ENCODE results near the gene METAP1D. TPM values are rescaled to one million over a fixed set of nuclear protein-coding genes. Genes with fewer than 3 reads are reported as not detected.

The METAP1D gene
- total RNA-seq, 1 donor from 2014 or later = 6.7 TPM

DNA sequence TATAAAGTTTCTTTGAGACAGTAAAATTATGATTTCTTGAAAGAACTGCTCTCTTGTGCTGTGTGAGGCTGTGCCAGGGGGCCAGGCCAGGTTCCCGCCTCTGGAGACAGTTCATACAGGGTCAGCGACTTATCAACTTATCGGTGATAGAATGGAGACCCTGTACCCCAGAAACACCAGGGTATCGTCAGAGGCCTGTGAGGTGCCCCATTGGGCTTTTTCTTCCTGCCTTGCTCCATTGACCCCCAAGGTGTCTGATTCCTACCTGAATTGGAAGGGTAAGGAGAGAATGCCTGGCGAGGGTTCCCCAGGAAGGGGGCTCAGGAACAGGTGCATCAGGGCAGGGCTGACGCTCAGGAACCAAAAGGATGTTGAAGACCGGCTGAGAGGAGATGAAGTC, 89.9 kb downstream of the METAP1D start:
- Histone ChIP-seq H3K36me3 (no peaks in the 10 kb centered on the region), H3K9me3 (replicated peaks) (no peaks in the 10 kb centered on the region), H3K4me3 (no peak overlapping the region), H3K4me1 (peaks cover 37% of the 10 kb centered on the region), H3K27me3 (ENCODE audit: low read depth) (peaks cover 100% of the 10 kb centered on the region), H3K27ac (replicated peaks) (no peak overlapping the region)
- intact Hi-C loops (cut with micrococcal nuclease) = no loop called here
- TF ChIP-seq, protein P1, sequence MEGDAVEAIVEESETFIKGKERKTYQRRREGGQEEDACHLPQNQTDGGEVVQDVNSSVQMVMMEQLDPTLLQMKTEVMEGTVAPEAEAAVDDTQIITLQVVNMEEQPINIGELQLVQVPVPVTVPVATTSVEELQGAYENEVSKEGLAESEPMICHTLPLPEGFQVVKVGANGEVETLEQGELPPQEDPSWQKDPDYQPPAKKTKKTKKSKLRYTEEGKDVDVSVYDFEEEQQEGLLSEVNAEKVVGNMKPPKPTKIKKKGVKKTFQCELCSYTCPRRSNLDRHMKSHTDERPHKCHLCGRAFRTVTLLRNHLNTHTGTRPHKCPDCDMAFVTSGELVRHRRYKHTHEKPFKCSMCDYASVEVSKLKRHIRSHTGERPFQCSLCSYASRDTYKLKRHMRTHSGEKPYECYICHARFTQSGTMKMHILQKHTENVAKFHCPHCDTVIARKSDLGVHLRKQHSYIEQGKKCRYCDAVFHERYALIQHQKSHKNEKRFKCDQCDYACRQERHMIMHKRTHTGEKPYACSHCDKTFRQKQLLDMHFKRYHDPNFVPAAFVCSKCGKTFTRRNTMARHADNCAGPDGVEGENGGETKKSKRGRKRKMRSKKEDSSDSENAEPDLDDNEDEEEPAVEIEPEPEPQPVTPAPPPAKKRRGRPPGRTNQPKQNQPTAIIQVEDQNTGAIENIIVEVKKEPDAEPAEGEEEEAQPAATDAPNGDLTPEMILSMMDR (IDR thresholded peaks at IDR 0.05; ENCODE audit: borderline replicate concordance) = no peak
- DNase-seq = no peak

DNA sequence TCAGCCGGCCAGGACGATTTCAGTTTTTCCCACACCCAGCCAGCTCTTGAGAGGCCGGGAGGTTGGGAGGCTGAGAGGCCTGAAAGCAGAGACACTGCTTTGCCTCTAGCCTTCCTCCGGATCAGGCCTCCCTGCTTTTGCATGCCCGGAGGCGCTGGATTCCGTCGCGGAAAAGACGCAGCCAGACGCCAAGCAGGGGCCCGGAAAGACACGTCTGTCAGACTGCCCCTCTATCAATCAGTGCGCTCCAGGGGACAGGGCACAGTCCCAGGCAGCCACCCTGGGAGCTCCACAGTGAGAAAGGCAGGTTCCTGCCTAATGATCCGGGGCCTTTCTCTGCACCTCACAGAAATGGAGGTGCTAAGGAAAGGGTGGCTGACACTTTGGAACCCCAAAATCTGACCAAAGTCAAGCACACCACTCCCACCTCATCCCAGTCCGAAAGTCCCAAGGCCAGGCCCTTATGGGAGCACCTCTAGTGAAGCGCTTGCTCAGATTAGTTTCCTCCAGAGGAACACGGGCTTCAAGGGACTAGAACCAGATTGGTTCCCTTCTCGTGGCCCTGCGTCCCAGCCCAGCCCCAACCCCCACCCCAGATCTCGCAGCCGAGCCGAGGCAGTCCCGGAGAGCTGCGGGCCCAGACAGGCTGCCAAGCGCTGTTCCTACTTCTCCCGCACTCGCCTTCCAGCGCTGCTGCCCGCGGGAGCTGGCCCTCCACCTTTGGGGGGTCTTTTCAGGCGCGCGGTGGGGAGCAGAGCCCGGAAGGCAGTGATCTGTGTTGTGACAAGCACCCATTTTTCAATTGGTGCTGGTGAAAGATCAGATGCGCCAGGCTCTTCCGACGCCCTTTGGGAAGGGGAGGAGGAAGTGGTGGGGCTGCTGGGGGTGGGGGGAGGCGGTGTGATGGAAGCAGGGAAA, 90.5 kb downstream of the METAP1D start:
- TF ChIP-seq, protein P1 (IDR thresholded peaks at IDR 0.05; ENCODE audit: borderline replicate concordance) = no peak
- peaks cover 37% of the 10 kb centered on the region for H3K4me1 ChIP-seq
- intact Hi-C loops (cut with micrococcal nuclease) = no loop called here
- no peaks in the 10 kb centered on the region for H3K36me3 ChIP-seq
- no peak for DNase-seq
- H3K9me3 ChIP-seq (replicated peaks) = no peaks in the 10 kb centered on the region
- no peak overlapping the region for H3K4me3 ChIP-seq
- peaks cover 100% of the 10 kb centered on the region for H3K27me3 ChIP-seq (ENCODE audit: low read depth)
- no peak overlapping the region for H3K27ac ChIP-seq (replicated peaks)

- H3K36me3 ChIP-seq = no peaks in the 10 kb centered on the region
- no peak overlapping the region for H3K4me3 ChIP-seq
- peaks cover 37% of the 10 kb centered on the region for H3K4me1 ChIP-seq
- H3K27ac ChIP-seq (replicated peaks) = no peak overlapping the region
- H3K9me3 ChIP-seq (replicated peaks) = no peaks in the 10 kb centered on the region
- H3K27me3 ChIP-seq (ENCODE audit: low read depth) = peaks cover 100% of the 10 kb centered on the region
- TF ChIP-seq, protein P1 (IDR thresholded peaks at IDR 0.05; ENCODE audit: borderline replicate concordance) = no peak
- intact Hi-C loops (cut with micrococcal nuclease) = no loop called here
- no peak for DNase-seq
Measured at GRCh38 chr2:172091000-172091641, 91.4 kb downstream of the METAP1D start.

- TF ChIP-seq, protein P1 (IDR thresholded peaks at IDR 0.05; ENCODE audit: borderline replicate concordance) = no peak
- Histone ChIP-seq H3K27me3 (ENCODE audit: low read depth) (peaks cover 100% of the 10 kb centered on the region), H3K36me3 (no peaks in the 10 kb centered on the region), H3K9me3 (replicated peaks) (no peaks in the 10 kb centered on the region), H3K4me1 (peaks cover 37% of the 10 kb centered on the region), H3K4me3 (no peak overlapping the region), H3K27ac (replicated peaks) (no peak overlapping the region)
- DNase-seq = no peak
- intact Hi-C loops (cut with micrococcal nuclease) = no loop called here
Measured at GRCh38 chr2:172091761-172092566, 92.2 kb downstream of the METAP1D start.

DNA sequence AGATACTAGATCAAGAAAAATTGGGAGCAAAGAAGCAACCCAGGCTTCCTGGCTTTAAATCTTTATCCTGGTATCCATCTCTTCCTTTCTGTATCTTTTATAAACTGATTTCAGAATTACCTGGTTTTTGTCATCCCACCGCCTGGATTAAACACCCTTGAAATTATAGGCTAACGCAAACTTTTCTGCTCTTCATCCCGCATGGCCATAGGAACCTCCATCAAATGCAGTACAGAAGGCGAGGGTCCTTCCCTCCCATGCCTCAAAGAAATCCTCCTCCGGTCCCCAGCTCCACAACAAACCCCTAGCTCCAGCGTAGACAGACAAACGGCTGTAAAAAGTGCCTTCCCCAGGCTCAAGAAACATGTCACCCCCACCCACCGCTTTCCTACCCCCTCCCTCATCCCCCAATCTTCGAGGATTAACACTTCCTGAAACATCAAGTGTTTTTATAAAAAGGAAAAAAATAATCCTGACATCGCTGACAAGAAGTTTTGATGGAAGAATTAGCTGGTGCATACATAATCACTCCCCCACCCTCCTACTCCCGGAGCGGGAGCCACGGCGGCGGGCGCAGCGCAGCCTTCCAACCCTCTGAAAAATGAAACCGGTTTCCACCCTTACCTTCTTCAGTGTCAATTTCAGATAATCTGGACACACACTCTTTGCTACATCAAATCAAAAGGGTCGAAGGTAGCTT, 93.1 kb downstream of the METAP1D start:
- intact Hi-C loops (cut with micrococcal nuclease) = no loop called here
- no peaks in the 10 kb centered on the region for H3K9me3 ChIP-seq (replicated peaks)
- H3K27ac ChIP-seq (replicated peaks) = no peak overlapping the region
- TF ChIP-seq, protein P1 (IDR thresholded peaks at IDR 0.05; ENCODE audit: borderline replicate concordance) = no peak
- no peaks in the 10 kb centered on the region for H3K36me3 ChIP-seq
- H3K27me3 ChIP-seq (ENCODE audit: low read depth) = peaks cover 100% of the 10 kb centered on the region
- peaks cover 37% of the 10 kb centered on the region for H3K4me1 ChIP-seq
- DNase-seq = no peak
- no peak overlapping the region for H3K4me3 ChIP-seq
